Neuron (in vitro differentiated cells): Measurements from ENCODE around the gene P2RX5.

Source experiments
- H2AFZ ChIP-seq: one replicate; pipeline ENCODE4 v1.6.1; 2013; ENCODE audit warnings: low read depth, mild to moderate bottlenecking, inconsistent platforms, low read length, moderate library complexity
- H3K27me3 ChIP-seq: one replicate; pipeline ENCODE4 v1.6.1; 2013; ENCODE audit warnings: low read length; ENCODE audit not compliant: insufficient read depth
- H3K36me3 ChIP-seq: one replicate; pipeline ENCODE4 v1.6.1; 2013; ENCODE audit warnings: low read length; ENCODE audit not compliant: insufficient read depth
- H3K4me1 ChIP-seq: one replicate; pipeline ENCODE4 v1.6.1; 2013; ENCODE audit warnings: low read length; ENCODE audit not compliant: insufficient read depth
- H3K4me3 ChIP-seq: 2 replicates; pipeline ENCODE4 v1.5.1; 2013; ENCODE audit warnings: mild to moderate bottlenecking, low read length, moderate library complexity
- H3K9me3 ChIP-seq: one replicate; pipeline ENCODE4 v1.6.1; 2013; ENCODE audit warnings: low read length

The P2RX5 gene

GRCh38 chr17:3667366-3668278 lies 28.3 kb downstream of the P2RX5 start:
- H3K27me3 ChIP-seq = no peaks in the 10 kb centered on the region
- peak overlapping the region; percentile 84 for H3K4me3 ChIP-seq

GRCh38 chr17:3666516-3666915 lies 29.4 kb downstream of the P2RX5 start:
- H3K4me1 ChIP-seq = peaks cover 23% of the 10 kb centered on the region
- H2AFZ ChIP-seq = no peak overlapping the region
- no peak overlapping the region for H3K4me3 ChIP-seq
- H3K27me3 ChIP-seq = no peaks in the 10 kb centered on the region
- H3K9me3 ChIP-seq = no peaks in the 10 kb centered on the region
- peaks cover 6% of the 10 kb centered on the region for H3K36me3 ChIP-seq

More at GRCh38 chr17:3667366-3668278, 28.3 kb downstream of the P2RX5 start:
- Histone ChIP-seq H3K36me3 (peaks cover 5% of the 10 kb centered on the region), H3K9me3 (no peaks in the 10 kb centered on the region), H2AFZ (peak overlapping the region; percentile 69), H3K4me1 (peaks cover 22% of the 10 kb centered on the region)

GRCh38 chr17:3665834-3666233 lies 30.1 kb downstream of the P2RX5 start:
- Histone ChIP-seq H3K36me3 (peaks cover 7% of the 10 kb centered on the region), H3K27me3 (no peaks in the 10 kb centered on the region), H2AFZ (no peak overlapping the region), H3K4me1 (peaks cover 23% of the 10 kb centered on the region), H3K9me3 (no peaks in the 10 kb centered on the region), H3K4me3 (no peak overlapping the region)

GRCh38 chr17:3663102-3664011 lies 32.6 kb downstream of the P2RX5 start:
- Histone ChIP-seq H3K4me3 (no peak overlapping the region), H3K36me3 (peaks cover 14% of the 10 kb centered on the region), H2AFZ (no peak overlapping the region), H3K4me1 (peaks cover 23% of the 10 kb centered on the region), H3K9me3 (no peaks in the 10 kb centered on the region), H3K27me3 (no peaks in the 10 kb centered on the region)

- H3K36me3 ChIP-seq = peaks cover 14% of the 10 kb centered on the region
- no peak overlapping the region for H3K4me3 ChIP-seq
- H3K27me3 ChIP-seq = no peaks in the 10 kb centered on the region
- H2AFZ ChIP-seq = no peak overlapping the region
- H3K9me3 ChIP-seq = no peaks in the 10 kb centered on the region
- H3K4me1 ChIP-seq = peaks cover 15% of the 10 kb centered on the region
Measured at GRCh38 chr17:3660311-3660891, 35.6 kb downstream of the P2RX5 start.

- Histone ChIP-seq H3K36me3 (peaks cover 14% of the 10 kb centered on the region), H3K4me3 (no peak overlapping the region), H3K4me1 (peaks cover 15% of the 10 kb centered on the region), H3K9me3 (no peaks in the 10 kb centered on the region), H3K27me3 (no peaks in the 10 kb centered on the region), H2AFZ (no peak overlapping the region)
Measured at GRCh38 chr17:3659541-3660111, 36.3 kb downstream of the P2RX5 start.

- H3K4me1 ChIP-seq = peaks cover 15% of the 10 kb centered on the region
- no peaks in the 10 kb centered on the region for H3K9me3 ChIP-seq
- H3K36me3 ChIP-seq = peaks cover 9% of the 10 kb centered on the region
- no peaks in the 10 kb centered on the region for H3K27me3 ChIP-seq
- no peak overlapping the region for H3K4me3 ChIP-seq
- no peak overlapping the region for H2AFZ ChIP-seq
Measured at GRCh38 chr17:3658784-3659449, 37.0 kb downstream of the P2RX5 start.

- H3K36me3 ChIP-seq = peaks cover 9% of the 10 kb centered on the region
- H3K4me1 ChIP-seq = peaks cover 10% of the 10 kb centered on the region
- no peak overlapping the region for H2AFZ ChIP-seq
- no peak overlapping the region for H3K4me3 ChIP-seq
- no peaks in the 10 kb centered on the region for H3K9me3 ChIP-seq
- no peaks in the 10 kb centered on the region for H3K27me3 ChIP-seq
Measured at GRCh38 chr17:3657874-3658783, 37.8 kb downstream of the P2RX5 start.

GRCh38 chr17:3657588-3657869 lies 38.4 kb downstream of the P2RX5 start:
- Histone ChIP-seq H2AFZ (no peak overlapping the region), H3K9me3 (no peaks in the 10 kb centered on the region), H3K36me3 (peaks cover 9% of the 10 kb centered on the region), H3K4me1 (peaks cover 4% of the 10 kb centered on the region), H3K27me3 (no peaks in the 10 kb centered on the region), H3K4me3 (no peak overlapping the region)

- Histone ChIP-seq H3K36me3 (peaks cover 9% of the 10 kb centered on the region), H3K4me3 (no peak overlapping the region), H3K27me3 (no peaks in the 10 kb centered on the region), H3K4me1 (peaks cover 3% of the 10 kb centered on the region), H2AFZ (no peak overlapping the region), H3K9me3 (no peaks in the 10 kb centered on the region)
Measured at GRCh38 chr17:3656755-3657587, 39.0 kb downstream of the P2RX5 start.

GRCh38 chr17:3656353-3656752 lies 39.6 kb downstream of the P2RX5 start:
- Histone ChIP-seq H3K27me3 (no peaks in the 10 kb centered on the region), H3K4me3 (no peak overlapping the region), H3K9me3 (no peaks in the 10 kb centered on the region), H3K4me1 (peaks cover 3% of the 10 kb centered on the region), H3K36me3 (peaks cover 6% of the 10 kb centered on the region), H2AFZ (no peak overlapping the region)
